Liver (tissue), 9 donors: ENCODE results near the gene IQSEC3. TPM values are rescaled to one million over a fixed set of nuclear protein-coding genes. Genes with fewer than 3 reads are reported as not detected.

Experiments
- DNase-seq: peaks from one replicate; pipeline ENCODE4 v3.0.0-alpha.2; 2017; ENCODE audit warnings: low spot score
- H3K27ac ChIP-seq, 2 donors: one replicate each; pipeline ENCODE4 v1.7.0; 2013; ENCODE audit warnings: inconsistent platforms in 2 of 2, low read length in 2 of 2, control low read depth in 1 of 2, low read depth in 1 of 2, mild to moderate bottlenecking in 1 of 2
- H3K27me3 ChIP-seq, 4 donors: one replicate each; pipeline versions ENCODE4 v1.6.1 to v1.7.0; 2013; ENCODE audit warnings: low read length in 3 of 4, inconsistent platforms in 1 of 4, mild to moderate bottlenecking in 1 of 4, moderate library complexity in 1 of 4; ENCODE audit not compliant: control insufficient read depth in 4 of 4, insufficient read depth in 4 of 4
- H3K36me3 ChIP-seq, 4 donors: one replicate each; pipeline versions ENCODE4 v1.6.1 to v1.7.0; 2013; ENCODE audit warnings: low read length in 3 of 4, mild to moderate bottlenecking in 3 of 4, low read depth in 1 of 4, moderate library complexity in 1 of 4; ENCODE audit not compliant: control insufficient read depth in 4 of 4, insufficient read depth in 3 of 4
- H3K4me1 ChIP-seq, 4 donors: one replicate each; pipeline versions ENCODE4 v1.6.1 to v1.7.0; 2013; ENCODE audit warnings: low read length in 3 of 4, mild to moderate bottlenecking in 3 of 4, moderate library complexity in 1 of 4; ENCODE audit not compliant: control insufficient read depth in 4 of 4, insufficient read depth in 4 of 4
- H3K4me3 ChIP-seq, 3 donors: one replicate each; pipeline versions ENCODE4 v1.6.1 to v1.7.0; 2013; ENCODE audit warnings: low read length in 3 of 3, control low read depth in 1 of 3, low read depth in 1 of 3, mild to moderate bottlenecking in 1 of 3
- H3K9ac ChIP-seq, 2 donors: one replicate each; pipeline ENCODE4 v1.7.0; 2013; ENCODE audit warnings: low read length in 2 of 2, mild to moderate bottlenecking in 2 of 2, moderate library complexity in 2 of 2, control low read depth in 1 of 2, low read depth in 1 of 2
- H3K9me3 ChIP-seq, 4 donors: one replicate each; pipeline versions ENCODE4 v1.6.1 to v1.7.0; 2013; ENCODE audit warnings: low read length in 3 of 4; ENCODE audit not compliant: control insufficient read depth in 4 of 4
- EGR1 ChIP-seq, 2 donors: IDR thresholded peaks; 2 replicates each; pipeline ENCODE4 v1.6.1; 2016 to 2018; ENCODE audit warnings: antibody characterized with exemption in 2 of 2, low read depth in 2 of 2
- FOXA1 ChIP-seq: IDR thresholded peaks from 2 replicates; pipeline ENCODE4 v1.6.1; 2016; ENCODE audit warnings: antibody characterized with exemption
- FOXA2 ChIP-seq: IDR thresholded peaks from 2 replicates; pipeline ENCODE4 v1.6.1; 2016; ENCODE audit warnings: antibody characterized with exemption
- GABPA ChIP-seq, 2 donors: IDR thresholded peaks in 1 of 2; conservative IDR thresholded peaks in 1 of 2; 2 replicates each; pipeline ENCODE4 v1.6.1; 2016; ENCODE audit warnings: antibody characterized with exemption in 2 of 2, mild to moderate bottlenecking in 1 of 2, moderate library complexity in 1 of 2
- HNF4A ChIP-seq, 2 donors: conservative IDR thresholded peaks; 2 replicates each; pipeline ENCODE4 v1.6.1; 2016; ENCODE audit warnings: antibody characterized with exemption in 2 of 2, mild to moderate bottlenecking in 2 of 2
- JUND ChIP-seq, 2 donors: IDR thresholded peaks; 2 replicates each; pipeline ENCODE4 v1.6.1; 2016; ENCODE audit warnings: antibody characterized with exemption in 2 of 2
- NR2F2 ChIP-seq: IDR thresholded peaks from 2 replicates; pipeline ENCODE4 v1.6.1; 2016; ENCODE audit warnings: antibody characterized with exemption
- RAD21 ChIP-seq, 2 donors: IDR thresholded peaks; 2 replicates each; pipeline ENCODE4 v1.6.1; 2016; ENCODE audit warnings: antibody characterized with exemption in 2 of 2, mild to moderate bottlenecking in 2 of 2
- RXRA ChIP-seq, 2 donors: IDR thresholded peaks; 2 replicates each; pipeline ENCODE4 v1.6.1; 2017 to 2018; ENCODE audit warnings: antibody characterized with exemption in 2 of 2, mild to moderate bottlenecking in 1 of 2
- SP1 ChIP-seq: IDR thresholded peaks from 2 replicates; pipeline ENCODE4 v1.6.1; 2018; ENCODE audit warnings: antibody characterized with exemption, mild to moderate bottlenecking
- YY1 ChIP-seq: IDR thresholded peaks from 2 replicates; pipeline ENCODE4 v1.6.1; 2016; ENCODE audit warnings: antibody characterized with exemption, mild to moderate bottlenecking
- ZBTB33 ChIP-seq: IDR thresholded peaks from 2 replicates; pipeline ENCODE4 v1.6.1; 2016; ENCODE audit warnings: antibody characterized with exemption
- WGBS: extraction: QIAGEN DNeasy Blood & Tissue Kit; methylation state at CpG from one replicate; pipeline ENCODE4 v1.1.7; 2013; 5-methylcytosine and 5-hydroxymethylcytosine counted together
- polyA plus RNA-seq, 2 donors: library from polyadenylated mRNA; stranded (reverse) in 1 of 2; unstranded in 1 of 2; fragments of 200-250 nt in 1 of 2; fragments of >200 nt in 1 of 2; fragmentation: Nextera tagmentation in 1 of 2; extraction: Ambion mirVana in 1 of 2; gene quantifications; one replicate each; pipeline versions ENCODE4 v1.2.1 to v1.2.3, GENCODE V29; 2013 to 2015
- total RNA-seq, 2 donors: library from RNA; depleted of rRNA; stranded (reverse); fragments of >200 nt; gene quantifications; one replicate each; pipeline ENCODE4 v1.2.3, GENCODE V29; 2014
- TF ChIP-seq, protein P1 (sequence below): IDR thresholded peaks from 2 replicates; pipeline ENCODE4 v1.6.1; 2016; ENCODE audit warnings: antibody characterized with exemption, mild to moderate bottlenecking
- TF ChIP-seq, protein P2 (sequence below): IDR thresholded peaks from 2 replicates; pipeline ENCODE4 v1.6.1; 2016; ENCODE audit warnings: antibody characterized with exemption
- TF ChIP-seq, protein P3 (sequence below): IDR thresholded peaks from 2 replicates; pipeline ENCODE4 v1.6.1; 2016; ENCODE audit warnings: antibody characterized with exemption
- donor health status: healthy.
- donor health status: healthy.
- donor health status: healthy.
- donor health status: healthy.
- donor health status: healthy.

Gene IQSEC3
- total and polyA plus RNA-seq, 4 donors = under 0.01 to 0.79 (median 0.48) TPM

- Histone ChIP-seq H3K27ac (no peak overlapping the region), H3K4me1 (peaks cover 0 to 15% (median 10%) of the 10 kb centered on the region in 4 donors), H3K9ac (no peak overlapping the region), H3K9me3 (no peaks in the 10 kb centered on the region), H3K36me3 (no peaks in the 10 kb centered on the region), H3K4me3 (no peak overlapping the region), H3K27me3 (peaks cover 0 to 3% (median under 1%) of the 10 kb centered on the region in 4 donors)
- TF ChIP-seq YY1 (no peak), FOXA2 (no peak), EGR1 (IDR thresholded peaks at IDR 0.05; ENCODE audit: low read depth in 2 of 2) (no peak), GABPA (IDR thresholded peaks at IDR 0.05 in 1 of 2, conservative IDR thresholded peaks at IDR 0.05 in 1 of 2) (no peak), NR2F2 (no peak), HNF4A (conservative IDR thresholded peaks at IDR 0.05) (no peak), RXRA (IDR thresholded peaks at IDR 0.05) (no peak)
- DNase-seq = no peak
- WGBS = 35% methylated on average over 14 of the region's 14 CpGs
Observed at GRCh38 chr12:139585-139984, 73.0 kb downstream of the IQSEC3 start.

GRCh38 chr12:140162-140561 is 73.6 kb downstream of the IQSEC3 start:
- Histone ChIP-seq H3K4me3 (no peak overlapping the region), H3K9ac (no peak overlapping the region), H3K36me3 (no peaks in the 10 kb centered on the region), H3K9me3 (no peaks in the 10 kb centered on the region), H3K27me3 (peaks cover 0 to 3% (median under 1%) of the 10 kb centered on the region in 4 donors), H3K4me1 (peaks cover 0 to 21% (median 14%) of the 10 kb centered on the region in 4 donors), H3K27ac (no peak overlapping the region)
- WGBS = 76% methylated on average over 5 of the region's 5 CpGs
- DNase-seq = no peak
- TF ChIP-seq GABPA (IDR thresholded peaks at IDR 0.05 in 1 of 2, conservative IDR thresholded peaks at IDR 0.05 in 1 of 2) (no peak), HNF4A (conservative IDR thresholded peaks at IDR 0.05) (no peak), SP1 (no peak), NR2F2 (no peak), JUND (IDR thresholded peaks at IDR 0.05) (no peak), YY1 (no peak), FOXA1 (no peak), RAD21 (IDR thresholded peaks at IDR 0.05) (no peak), ZBTB33 (no peak)
- TF ChIP-seq, protein P1, sequence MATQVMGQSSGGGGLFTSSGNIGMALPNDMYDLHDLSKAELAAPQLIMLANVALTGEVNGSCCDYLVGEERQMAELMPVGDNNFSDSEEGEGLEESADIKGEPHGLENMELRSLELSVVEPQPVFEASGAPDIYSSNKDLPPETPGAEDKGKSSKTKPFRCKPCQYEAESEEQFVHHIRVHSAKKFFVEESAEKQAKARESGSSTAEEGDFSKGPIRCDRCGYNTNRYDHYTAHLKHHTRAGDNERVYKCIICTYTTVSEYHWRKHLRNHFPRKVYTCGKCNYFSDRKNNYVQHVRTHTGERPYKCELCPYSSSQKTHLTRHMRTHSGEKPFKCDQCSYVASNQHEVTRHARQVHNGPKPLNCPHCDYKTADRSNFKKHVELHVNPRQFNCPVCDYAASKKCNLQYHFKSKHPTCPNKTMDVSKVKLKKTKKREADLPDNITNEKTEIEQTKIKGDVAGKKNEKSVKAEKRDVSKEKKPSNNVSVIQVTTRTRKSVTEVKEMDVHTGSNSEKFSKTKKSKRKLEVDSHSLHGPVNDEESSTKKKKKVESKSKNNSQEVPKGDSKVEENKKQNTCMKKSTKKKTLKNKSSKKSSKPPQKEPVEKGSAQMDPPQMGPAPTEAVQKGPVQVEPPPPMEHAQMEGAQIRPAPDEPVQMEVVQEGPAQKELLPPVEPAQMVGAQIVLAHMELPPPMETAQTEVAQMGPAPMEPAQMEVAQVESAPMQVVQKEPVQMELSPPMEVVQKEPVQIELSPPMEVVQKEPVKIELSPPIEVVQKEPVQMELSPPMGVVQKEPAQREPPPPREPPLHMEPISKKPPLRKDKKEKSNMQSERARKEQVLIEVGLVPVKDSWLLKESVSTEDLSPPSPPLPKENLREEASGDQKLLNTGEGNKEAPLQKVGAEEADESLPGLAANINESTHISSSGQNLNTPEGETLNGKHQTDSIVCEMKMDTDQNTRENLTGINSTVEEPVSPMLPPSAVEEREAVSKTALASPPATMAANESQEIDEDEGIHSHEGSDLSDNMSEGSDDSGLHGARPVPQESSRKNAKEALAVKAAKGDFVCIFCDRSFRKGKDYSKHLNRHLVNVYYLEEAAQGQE = no peak
- TF ChIP-seq, protein P2, sequence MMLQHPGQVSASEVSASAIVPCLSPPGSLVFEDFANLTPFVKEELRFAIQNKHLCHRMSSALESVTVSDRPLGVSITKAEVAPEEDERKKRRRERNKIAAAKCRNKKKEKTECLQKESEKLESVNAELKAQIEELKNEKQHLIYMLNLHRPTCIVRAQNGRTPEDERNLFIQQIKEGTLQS = no peak
- TF ChIP-seq, protein P3, sequence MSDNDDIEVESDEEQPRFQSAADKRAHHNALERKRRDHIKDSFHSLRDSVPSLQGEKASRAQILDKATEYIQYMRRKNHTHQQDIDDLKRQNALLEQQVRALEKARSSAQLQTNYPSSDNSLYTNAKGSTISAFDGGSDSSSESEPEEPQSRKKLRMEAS = no peak
